DMS53 treated with DMSO at 0.1 percent for 48 hours (cell line): ENCODE measurements around the gene OR52N2.
A peak's percentile ranks its signal among the peaks of the same experiment; 100 is the strongest.

Experiments used
- DNase-seq: peaks from one replicate; lab custom pipeline; 2025; ENCODE audit not compliant: unreplicated experiment; lab: John Stamatoyannopoulos, UW

OR52N2 gene

GRCh38 chr11:5808500-5809121, at the start of gene OR52N2:
Gene OR52N2, plus strand, starts transcription at chr11:5808924. Its CDS starts 11,412 bp downstream, at chr11:5820336.
- peak; percentile 82 for DNase-seq

DNA sequence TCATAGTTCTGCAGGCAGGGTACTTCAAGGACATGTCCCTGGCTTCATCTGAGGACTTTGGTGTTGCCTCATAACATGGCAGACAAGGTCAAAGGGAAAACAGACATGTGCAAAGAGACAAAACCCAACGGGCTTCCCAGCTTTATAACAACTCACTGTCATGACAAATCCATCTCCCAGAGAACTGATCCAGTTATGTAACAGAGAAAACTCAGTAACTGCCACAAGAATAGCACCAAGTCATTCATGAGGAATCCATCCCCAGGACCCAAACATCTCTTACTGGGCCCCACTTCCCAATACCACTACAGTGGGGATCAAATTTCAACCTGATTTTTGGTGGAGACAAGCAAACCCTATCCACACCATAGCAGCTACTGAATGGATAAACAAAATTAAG, 41.7 kb upstream of the OR52N2 start:
- DNase-seq, result no peak

DNA sequence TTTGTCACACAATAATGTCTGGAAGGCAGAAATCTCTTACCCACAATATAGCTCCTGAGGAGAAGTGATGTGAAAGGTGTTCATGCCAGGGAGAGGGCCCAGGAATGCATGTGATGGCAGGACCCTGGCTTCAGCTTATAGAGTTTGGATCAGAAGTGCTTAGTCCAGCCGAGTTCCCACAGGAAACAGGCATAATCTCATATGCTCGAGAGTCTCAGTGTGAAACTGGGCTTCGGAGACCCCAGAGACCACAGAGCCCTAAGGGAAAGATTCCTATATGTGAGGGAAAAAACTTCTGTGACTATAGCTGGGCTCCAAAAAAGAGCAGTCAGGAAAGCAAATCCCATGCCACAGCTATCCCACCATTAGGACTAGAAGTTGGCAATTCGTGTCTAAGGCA, 25.5 kb upstream of the OR52N2 start, which contains the start of gene OR52N5:
OR52N5 (minus strand) TSS at position 101 of the 400 bp plus-strand sequence. CDS start 4,721 bp downstream, outside the sequence.
- DNase-seq, result no peak

DNA sequence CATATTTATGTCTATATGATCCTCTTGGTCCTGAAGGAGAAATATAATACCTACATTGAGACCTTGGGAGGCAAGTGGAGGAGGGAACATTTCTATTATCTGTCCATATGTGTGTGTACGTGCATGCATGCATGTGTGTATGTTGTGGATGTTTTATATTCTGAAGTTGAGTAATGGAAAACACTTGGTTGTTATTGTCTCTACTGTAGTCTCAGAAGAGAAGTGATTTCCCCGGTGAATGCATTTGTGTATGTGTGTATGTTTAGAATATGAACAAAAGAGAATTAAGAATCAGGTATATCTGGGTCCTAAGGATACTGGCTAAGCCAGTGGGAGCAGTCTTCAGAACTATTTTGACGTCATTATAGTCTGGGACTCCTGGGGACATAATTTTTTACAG, 17.6 kb upstream of the OR52N2 start, which contains the start of gene OR52N1:
OR52N1 (minus strand) TSS at position 101 of the 400 bp plus-strand sequence. CDS start 2,449 bp downstream, outside the sequence.
- DNase-seq, result no peak

- DNase-seq, result no peak
Observed at GRCh38 chr11:5796541-5796940, 12.2 kb upstream of the OR52N2 start.

DNA sequence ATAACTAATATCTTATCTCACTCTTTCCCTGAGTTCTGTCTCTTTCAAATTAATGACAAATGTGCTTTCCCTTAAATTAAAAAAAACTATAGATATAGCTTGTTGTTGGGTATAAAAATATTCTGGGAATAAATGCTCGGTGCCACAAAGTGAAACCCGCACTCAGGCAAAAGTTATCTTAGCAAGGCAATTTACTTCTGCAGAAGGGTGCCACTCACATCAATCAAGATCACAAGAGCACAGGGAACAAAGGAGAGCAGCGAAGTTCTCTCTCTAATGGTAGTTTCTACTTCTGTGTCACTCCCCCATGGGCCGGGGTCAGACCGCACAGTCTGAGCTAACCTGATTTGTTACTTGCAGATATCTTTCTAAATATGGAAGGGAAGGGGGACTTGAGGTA, 4.7 kb upstream of the OR52N2 start:
- DNase-seq, result no peak

GRCh38 chr11:5807580-5807979, 1.1 kb upstream of the OR52N2 start:
- DNase-seq, result no peak

GRCh38 chr11:5809122-5809519, 397 bp downstream of the OR52N2 start:
- DNase-seq, result peak; percentile 68

GRCh38 chr11:5809905-5810795, 1.4 kb downstream of the OR52N2 start:
- no peak for DNase-seq

- no peak for DNase-seq
Observed at GRCh38 chr11:5815534-5815933, 6.8 kb downstream of the OR52N2 start.

DNA sequence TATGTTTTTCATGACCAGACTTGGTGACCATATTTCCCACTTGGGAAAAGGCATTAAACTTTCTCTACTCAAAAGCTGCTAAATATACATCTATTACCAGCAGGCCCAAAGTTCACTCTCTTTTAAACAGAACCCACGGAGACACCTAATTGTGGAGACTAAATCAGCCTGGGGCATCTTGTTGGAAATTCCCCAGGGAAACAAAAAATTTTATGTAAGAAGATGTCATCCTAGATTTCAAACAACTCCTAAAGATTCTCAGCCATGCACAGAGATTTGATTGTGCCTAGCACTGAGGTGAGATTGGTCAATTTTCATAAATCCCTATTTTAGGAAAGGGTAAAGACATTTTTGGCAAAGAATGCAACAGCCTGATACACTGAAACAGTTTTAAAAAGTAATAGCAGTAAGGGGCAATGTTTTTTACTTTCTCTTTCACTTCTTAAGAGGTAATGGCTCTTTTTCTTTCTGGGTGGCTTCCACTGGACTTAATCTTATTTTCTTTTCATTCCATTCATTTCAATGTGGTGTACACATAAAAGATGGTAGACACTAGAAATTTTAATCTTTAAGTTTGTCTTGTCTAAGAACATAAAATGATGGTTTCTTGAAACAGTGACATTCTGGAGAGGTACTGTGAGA, 9.6 kb downstream of the OR52N2 start:
- no peak for DNase-seq

GRCh38 chr11:5831196-5831829, 22.6 kb downstream of the OR52N2 start:
- no peak for DNase-seq

DNA sequence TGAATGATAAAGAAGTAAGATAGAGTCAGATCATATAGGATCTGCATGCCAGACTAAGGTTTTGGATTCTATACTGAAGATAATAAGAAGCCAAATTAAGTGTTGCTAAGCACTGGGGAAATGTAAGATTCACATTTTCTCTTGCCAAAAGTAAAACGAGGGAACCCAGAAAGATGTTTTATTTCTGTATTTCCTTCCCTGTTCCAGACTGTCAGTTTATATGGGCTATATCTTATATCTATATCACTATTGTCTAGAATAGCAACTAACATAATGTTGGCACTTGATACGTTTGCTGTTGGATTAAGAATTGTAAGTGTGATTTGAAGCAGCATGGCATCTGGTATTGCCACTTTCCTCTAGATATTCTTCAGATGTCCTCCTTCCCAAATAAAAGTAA, 24.7 kb downstream of the OR52N2 start:
- DNase-seq, result no peak

GRCh38 chr11:5837695-5838094, 29.0 kb downstream of the OR52N2 start:
- no peak for DNase-seq

GRCh38 chr11:5841797-5842196, 33.1 kb downstream of the OR52N2 start, which contains the start of gene OR52E6:
Gene OR52E6, minus strand, starts transcription at chr11:5841897. Its CDS starts 0 bp downstream, at chr11:5841897.
- DNase-seq, result no peak

DNA sequence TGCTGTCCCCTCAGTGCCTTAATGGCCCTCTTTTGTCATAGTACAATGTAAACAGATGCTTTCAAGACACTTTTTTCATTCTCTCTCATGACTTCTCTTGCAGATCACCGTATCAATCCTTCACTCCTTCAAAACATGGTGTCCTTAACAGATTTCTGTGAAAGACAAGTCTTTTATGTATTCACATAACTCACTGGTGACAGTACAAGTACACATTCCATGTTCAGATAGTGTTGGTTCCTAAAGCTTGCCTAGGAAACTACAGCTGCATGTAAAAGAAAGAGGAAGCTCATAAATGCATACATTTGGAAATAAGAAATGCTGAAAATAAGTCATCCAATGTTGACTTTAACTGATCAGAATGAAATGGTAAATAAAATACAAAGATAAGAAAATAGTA, 38.0 kb downstream of the OR52N2 start:
- DNase-seq, result no peak

DNA sequence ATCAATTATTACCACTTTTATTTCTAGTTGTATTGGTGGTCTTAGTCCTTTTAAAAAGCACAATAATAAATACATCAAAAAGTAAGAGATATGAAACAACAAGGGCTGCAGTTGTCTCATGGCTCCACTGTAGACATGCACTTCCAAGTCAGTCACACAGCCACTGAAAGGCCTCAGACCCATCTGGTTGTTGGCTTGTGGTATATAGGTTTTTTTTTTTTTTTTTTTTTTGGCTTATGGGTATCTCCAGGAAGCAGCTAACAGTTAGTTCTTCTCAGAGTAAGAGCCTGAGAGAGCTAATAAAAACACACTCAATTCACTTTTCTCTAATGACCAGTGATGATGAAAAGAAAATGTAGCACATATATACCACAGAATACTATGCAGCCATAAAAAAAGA, 39.0 kb downstream of the OR52N2 start:
- DNase-seq, result no peak

DNA sequence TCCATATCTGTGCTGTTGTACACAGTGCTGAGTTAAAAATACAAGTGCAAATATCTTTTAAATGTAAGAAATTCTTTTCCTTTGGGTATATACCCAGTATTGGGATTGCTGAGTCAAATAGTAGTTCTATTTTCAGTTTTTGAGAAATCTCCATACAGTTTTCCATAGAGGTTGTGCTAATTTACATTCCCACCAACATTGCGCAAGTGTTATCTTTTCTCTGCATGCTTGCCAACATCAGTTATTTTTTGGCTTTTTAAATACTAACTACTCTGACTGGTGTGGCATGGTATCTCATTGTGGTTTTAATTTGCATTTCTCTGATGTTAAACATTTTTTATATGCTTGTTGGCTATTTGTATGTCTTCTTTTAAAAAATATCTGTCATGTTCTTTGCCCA, 42.3 kb downstream of the OR52N2 start:
- DNase-seq, result no peak

DNA sequence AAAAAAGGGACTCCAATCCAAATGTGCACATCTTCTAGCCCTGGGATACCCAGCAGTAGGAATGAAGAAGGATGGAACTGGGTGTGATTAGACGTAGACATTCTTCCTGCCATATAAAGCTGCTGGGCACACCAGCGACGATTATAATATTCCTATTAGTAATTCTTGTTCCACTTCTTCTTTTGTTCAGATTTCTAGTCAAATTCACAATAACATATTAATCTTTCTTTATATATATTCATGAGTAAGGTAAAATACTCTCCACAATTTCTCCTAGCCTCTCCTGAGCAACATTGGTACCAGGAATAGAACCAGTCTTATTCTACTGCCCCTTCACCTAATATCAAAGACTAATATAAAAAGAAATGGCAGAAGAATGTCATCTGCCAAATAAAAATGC, 48.9 kb downstream of the OR52N2 start, which contains the start of gene OR52E8:
OR52E8 (minus strand) TSS at position 101 of the 400 bp plus-strand sequence; CDS start at position 101, 0 bp downstream.
- DNase-seq, result no peak

GRCh38 chr11:5865826-5866225, 57.1 kb downstream of the OR52N2 start:
- DNase-seq, result no peak
